HepG2 (cell line): ENCODE measurements around the gene PKMYT1. TPM values are rescaled to one million over a fixed set of nuclear protein-coding genes. Genes with fewer than 3 reads are reported as not detected.

Experiments used
- ATAC-seq: fragments of 200-7000 bp; cut with Tn5 transposase; 3 replicates; pipeline ENCODE4 v1.9.1; 2020; ENCODE audit warnings: mild to moderate bottlenecking, moderate library complexity
- BruUV-seq: library from RNA; stranded (reverse); fragments of 400-500 nt; replicated peaks from 2 replicates; lab custom pipeline; 2021; lab: Mats Ljungman, UMichigan
- CTCF ChIA-PET: fragments of 300-600 bp; formaldehyde crosslinking; extraction: SDS; loops from one replicate; lab custom pipeline; 2021; ENCODE audit warnings: low total read pairs, inconsistent platforms, low intra/inter-chr PET ratio; lab: Yijun Ruan, JAX
- POLR2A ChIA-PET: fragments of 350-600 bp; sonication (Branson Sonifier 250); formaldehyde crosslinking; loops from one replicate; lab custom pipeline; 2020; ENCODE audit warnings: antibody characterized with exemption, inconsistent platforms; lab: Yijun Ruan, JAX
- DNase-seq: peaks from one replicate; pipeline ENCODE4 v3.0.0-alpha.2; 2015; ENCODE audit warnings: low spot score
- FAIRE-seq: peaks from 3 replicates; lab custom pipeline; 2011; peaks lifted over from hg19 to GRCh38; lab: Jason Lieb, UNC
- H2AFZ ChIP-seq: one replicate; pipeline ENCODE4 v1.6.1; 2011; ENCODE audit warnings: low read length, inconsistent platforms
- H3K27ac ChIP-seq: fragments of 300-600 bp; 3 replicates; pipeline ENCODE4 v1.8.0; 2011; ENCODE audit warnings: mixed run types, mild to moderate bottlenecking, mixed read lengths, low read length, inconsistent platforms; ENCODE audit not compliant: insufficient read depth; ENCODE audit errors: extremely low read length
- H3K27me3 ChIP-seq, 2 experiments: fragments of 200-600 bp in 1 of 2; 2 replicates in 1 of 2; 3 replicates in 1 of 2; pipeline versions ENCODE4 v1.6.0 to v1.8.0; 2011; ENCODE audit warnings: low read length in 2 of 2, mild to moderate bottlenecking in 2 of 2, moderate library complexity in 2 of 2, inconsistent platforms in 1 of 2; ENCODE audit not compliant: insufficient read depth in 2 of 2, control insufficient read depth in 1 of 2
- H3K36me3 ChIP-seq, 2 experiments: fragments of 200-600 bp in 1 of 2; replicated peaks in 1 of 2; 2 replicates in 1 of 2; 3 replicates in 1 of 2; pipeline versions ENCODE4 v1.5.1 to v1.8.0; 2011; ENCODE audit warnings: low read length in 2 of 2, inconsistent platforms in 1 of 2; ENCODE audit not compliant: insufficient read depth in 2 of 2, control insufficient read depth in 1 of 2
- H3K4me1 ChIP-seq: 2 replicates; pipeline ENCODE4 v1.5.1; 2012; ENCODE audit warnings: low read length, inconsistent platforms; ENCODE audit not compliant: insufficient read depth
- H3K4me2 ChIP-seq: 2 replicates; pipeline ENCODE4 v1.6.0; 2011; ENCODE audit warnings: low read depth, low read length, inconsistent platforms
- H3K4me3 ChIP-seq, 3 experiments: fragments of 200-600 bp in 1 of 3; sonication (generic), shearing (Covaris generic) in 1 of 3; replicated peaks in 1 of 3; 2 replicates each; pipeline ENCODE4 v1.5.1; 2011 to 2016; ENCODE audit warnings: low read length in 3 of 3, inconsistent platforms in 2 of 3, low read depth in 2 of 3, mild to moderate bottlenecking in 2 of 3, control low read depth in 1 of 3, mixed read lengths in 1 of 3; ENCODE audit not compliant: insufficient read depth in 1 of 3
- H3K79me2 ChIP-seq: one replicate; pipeline ENCODE4 v1.6.1; 2011; ENCODE audit warnings: low read length, inconsistent platforms; ENCODE audit not compliant: insufficient read depth
- H3K9ac ChIP-seq: 2 replicates; pipeline ENCODE4 v1.6.0; 2011; ENCODE audit warnings: mild to moderate bottlenecking, low read depth, low read length, inconsistent platforms; ENCODE audit not compliant: insufficient read depth
- H3K9me3 ChIP-seq: 2 replicates; pipeline ENCODE4 v1.5.1; 2012; ENCODE audit warnings: mild to moderate bottlenecking, low read length
- H4K20me1 ChIP-seq: 2 replicates; pipeline ENCODE4 v1.6.0; 2011; ENCODE audit warnings: inconsistent platforms, mild to moderate bottlenecking, low read length, moderate library complexity; ENCODE audit not compliant: insufficient read depth
- ARHGAP35 ChIP-seq: sonication (generic); formaldehyde crosslinking; IDR thresholded peaks from 2 replicates; pipeline ENCODE4 v1.9.0; 2022; ENCODE audit warnings: mild to moderate bottlenecking, inconsistent platforms, moderate library complexity, missing genetic modification reagents, borderline replicate concordance
- SNAI1 ChIP-seq: sonication (generic); formaldehyde crosslinking; IDR thresholded peaks from 2 replicates; pipeline ENCODE4 v1.5.0; 2020; ENCODE audit warnings: mild to moderate bottlenecking, missing genetic modification reagents, borderline replicate concordance
- THAP7 ChIP-seq: sonication (generic); formaldehyde crosslinking; IDR thresholded peaks from 2 replicates; pipeline ENCODE4 v1.8.1; 2023; ENCODE audit warnings: mild to moderate bottlenecking, missing genetic modification reagents
- ZNF18 ChIP-seq: sonication (generic); formaldehyde crosslinking; IDR thresholded peaks from 2 replicates; pipeline ENCODE4 v1.8.0; 2022; ENCODE audit warnings: mild to moderate bottlenecking, missing genetic modification reagents; ENCODE audit not compliant: insufficient replicate concordance
- ZNF75D ChIP-seq: sonication (generic); formaldehyde crosslinking; IDR thresholded peaks from 2 replicates; pipeline ENCODE4 v1.8.1; 2023; ENCODE audit warnings: missing genetic modification reagents, mild to moderate bottlenecking, borderline replicate concordance
- WGBS: methylation state at CpG from one replicate; pipeline ENCODE4 v1.1.6; 2017; ENCODE audit warnings: low lambda C conversion rate; 5-methylcytosine and 5-hydroxymethylcytosine counted together
- in situ Hi-C: cut with HindIII; loops from 2 replicates; pipeline ENCODE4 v1.10.0; 2017; ENCODE audit warnings: low pct_unique_long_range_greater_than_20kb; ENCODE audit not compliant: extremely low pct_ligation_motif_present
- intact Hi-C: fragments of 100-400 bp; cut with micrococcal nuclease; formaldehyde crosslinking; loops from one replicate; pipeline ENCODE4 v1.10.0; 2022; ENCODE audit not compliant: unreplicated experiment
- polyA plus RNA-seq, 8 experiments: library from polyadenylated mRNA; depleted of rRNA in 3 of 8; stranded (reverse) in 7 of 8; unstranded in 1 of 8; fragments of >200 nt; fragmentation: Illumina TruSeq in 4 of 8; extraction: Trizol in 4 of 8; gene quantifications; 2 replicates each; pipeline versions ENCODE4 v1.2.1 to v1.2.3, GENCODE V29; 2011 to 2016; ENCODE audit warnings: low read depth in 4 of 8, missing spikeins in 1 of 8, mixed read lengths in 1 of 8; ENCODE audit not compliant: insufficient read depth in 1 of 8
- total RNA-seq, 5 experiments: library from RNA; depleted of rRNA; stranded (reverse); fragments of >200 nt; fragmentation: Illumina TruSeq; extraction: Trizol; gene quantifications; 2 replicates each; pipeline ENCODE4 v1.2.3, GENCODE V29; 2016; ENCODE audit warnings: low read depth in 1 of 5

Gene PKMYT1
- total and polyA plus RNA-seq, 2 of the 13 experiments (the other 11 are each of a cell fraction or from before 2014, with no cell fraction given) = 7.0 to 27.8 TPM

- Histone ChIP-seq H3K27ac (peak overlapping the region; percentile 87), H3K4me2 (peak overlapping the region; percentile 96), H4K20me1 (no peaks in the 10 kb centered on the region), H3K9ac (peak overlapping the region; percentile 94), H3K4me1 (peaks cover 26% of the 10 kb centered on the region), H2AFZ (no peak overlapping the region), H3K9me3 (no peaks in the 10 kb centered on the region), H3K79me2 (peaks cover 8% of the 10 kb centered on the region), H3K27me3 (peaks cover 8 to 25% of the 10 kb centered on the region in 2 experiments; a peak in 4 of 5 replicates), H3K36me3 (no peaks in the 10 kb centered on the region), H3K4me3 (peak overlapping the region; percentile 86 to 95 (median 88); a peak in 5 of 6 replicates)
- POLR2A ChIA-PET = interaction anchor here (1.2 to 3.9 kb wide), 7 partner anchors 10 to 153 kb away, joined by 8 to 48 read pairs (median 11); partner anchors contain the start of genes HCFC1R1, KREMEN2, PAQR4 and THOC6
- BruUV-seq = no TSS peak
- DNase-seq = no peak
- CTCF ChIA-PET = no interaction called here
- intact Hi-C loops (loop anchor here (2.0 kb wide), 1 partner anchor 17 kb away; the partner anchor contains the start of gene KREMEN2), in situ Hi-C loops (no loop called here)
- FAIRE-seq = no peak
- TF ChIP-seq ARHGAP35 (0 out of 2 replicates have a peak, but pooled peaks have one; percentile 8), ZNF18 (CRISPR knock-in tag) (peak; percentile 7), THAP7 (peak; percentile 59; the same call in 1 of the 2 replicates), ZNF75D (0 out of 2 replicates have a peak, but pooled peaks have one; percentile 28), SNAI1 (CRISPR knock-in tag) (no peak)
- no peak for ATAC-seq
- 20% methylated on average over 4 of the region's 4 CpGs for WGBS
Observed at GRCh38 chr16:2981899-2982250, 1.6 kb upstream of the PKMYT1 start.
